Measurements from ENCODE around the gene POMT1.

DNA sequence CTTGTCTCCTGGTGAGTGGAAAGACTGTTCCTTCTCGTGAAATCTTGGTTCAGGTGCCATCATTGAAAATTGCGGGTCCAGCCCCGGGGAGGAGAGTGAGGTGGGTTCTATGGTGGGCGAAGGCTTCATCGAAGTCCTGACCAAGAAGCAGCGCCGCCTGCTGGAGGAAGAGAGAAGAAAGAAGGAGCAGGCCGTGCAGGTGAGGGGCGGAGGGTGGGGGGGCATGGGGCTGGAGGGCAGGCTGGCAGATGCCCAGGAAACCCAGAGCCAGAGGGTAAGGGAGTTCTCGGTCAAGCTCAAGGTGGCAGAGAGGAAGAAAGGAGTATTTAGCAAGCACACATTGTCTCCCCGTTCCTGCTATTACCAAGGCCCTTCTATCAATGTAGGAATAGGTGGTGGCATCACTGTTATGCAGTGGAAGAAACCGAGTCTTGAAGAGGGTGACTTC is 24.3 kb upstream of the POMT1 start:
- TF ChIP-seq, protein P1, sequence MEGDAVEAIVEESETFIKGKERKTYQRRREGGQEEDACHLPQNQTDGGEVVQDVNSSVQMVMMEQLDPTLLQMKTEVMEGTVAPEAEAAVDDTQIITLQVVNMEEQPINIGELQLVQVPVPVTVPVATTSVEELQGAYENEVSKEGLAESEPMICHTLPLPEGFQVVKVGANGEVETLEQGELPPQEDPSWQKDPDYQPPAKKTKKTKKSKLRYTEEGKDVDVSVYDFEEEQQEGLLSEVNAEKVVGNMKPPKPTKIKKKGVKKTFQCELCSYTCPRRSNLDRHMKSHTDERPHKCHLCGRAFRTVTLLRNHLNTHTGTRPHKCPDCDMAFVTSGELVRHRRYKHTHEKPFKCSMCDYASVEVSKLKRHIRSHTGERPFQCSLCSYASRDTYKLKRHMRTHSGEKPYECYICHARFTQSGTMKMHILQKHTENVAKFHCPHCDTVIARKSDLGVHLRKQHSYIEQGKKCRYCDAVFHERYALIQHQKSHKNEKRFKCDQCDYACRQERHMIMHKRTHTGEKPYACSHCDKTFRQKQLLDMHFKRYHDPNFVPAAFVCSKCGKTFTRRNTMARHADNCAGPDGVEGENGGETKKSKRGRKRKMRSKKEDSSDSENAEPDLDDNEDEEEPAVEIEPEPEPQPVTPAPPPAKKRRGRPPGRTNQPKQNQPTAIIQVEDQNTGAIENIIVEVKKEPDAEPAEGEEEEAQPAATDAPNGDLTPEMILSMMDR (IDR thresholded peaks at IDR 0.05 in 4 of 5, conservative IDR thresholded peaks at IDR 0.05 in 1 of 5), result peak in 4 of 5 experiments; percentile 40 to 66 (median 48)
- no peak for TF ChIP-seq POLR2A (IDR thresholded peaks at IDR 0.05)
